ENCODE measurements around the gene UTP15. TPM values are rescaled to one million over a fixed set of nuclear protein-coding genes. Genes with fewer than 3 reads are reported as not detected.

The UTP15 gene
- total RNA-seq, 1 donor from 2014 or later: 32.4 TPM

DNA sequence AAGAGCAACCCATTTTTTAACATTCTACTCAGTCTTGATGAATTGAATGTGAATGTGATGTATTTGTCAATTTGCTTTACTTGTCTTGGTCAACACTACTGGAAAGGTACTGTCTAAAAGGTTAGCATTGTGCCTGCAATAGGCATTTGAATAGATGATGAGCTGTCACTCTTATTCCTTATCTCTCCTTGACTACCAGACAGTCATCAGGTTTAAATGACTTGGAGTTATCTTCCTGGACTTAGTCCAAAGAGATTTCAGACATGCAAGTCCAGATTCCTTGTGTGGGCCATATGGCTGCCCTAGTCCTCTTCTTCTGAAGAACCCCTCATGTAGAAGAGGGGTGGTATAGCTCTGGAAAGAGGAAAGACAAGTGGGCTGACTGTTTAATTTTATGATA lies 65.2 kb downstream of the UTP15 start:
- DNase-seq (ENCODE audit: low read depth, low spot score): no peak
- Mint-ChIP-seq H3K36me3 (ENCODE audit: low read depth) (no peaks in the 10 kb centered on the region), H3K4me1 (no peaks in the 10 kb centered on the region), H3K27ac (ENCODE audit: unreplicated experiment) (no peak overlapping the region), H3K9me3 (no peaks in the 10 kb centered on the region), H3K4me3 (no peak overlapping the region), H3K27me3 (ENCODE audit: low read depth) (peaks cover 61% of the 10 kb centered on the region)
- TF ChIP-seq, protein P1, sequence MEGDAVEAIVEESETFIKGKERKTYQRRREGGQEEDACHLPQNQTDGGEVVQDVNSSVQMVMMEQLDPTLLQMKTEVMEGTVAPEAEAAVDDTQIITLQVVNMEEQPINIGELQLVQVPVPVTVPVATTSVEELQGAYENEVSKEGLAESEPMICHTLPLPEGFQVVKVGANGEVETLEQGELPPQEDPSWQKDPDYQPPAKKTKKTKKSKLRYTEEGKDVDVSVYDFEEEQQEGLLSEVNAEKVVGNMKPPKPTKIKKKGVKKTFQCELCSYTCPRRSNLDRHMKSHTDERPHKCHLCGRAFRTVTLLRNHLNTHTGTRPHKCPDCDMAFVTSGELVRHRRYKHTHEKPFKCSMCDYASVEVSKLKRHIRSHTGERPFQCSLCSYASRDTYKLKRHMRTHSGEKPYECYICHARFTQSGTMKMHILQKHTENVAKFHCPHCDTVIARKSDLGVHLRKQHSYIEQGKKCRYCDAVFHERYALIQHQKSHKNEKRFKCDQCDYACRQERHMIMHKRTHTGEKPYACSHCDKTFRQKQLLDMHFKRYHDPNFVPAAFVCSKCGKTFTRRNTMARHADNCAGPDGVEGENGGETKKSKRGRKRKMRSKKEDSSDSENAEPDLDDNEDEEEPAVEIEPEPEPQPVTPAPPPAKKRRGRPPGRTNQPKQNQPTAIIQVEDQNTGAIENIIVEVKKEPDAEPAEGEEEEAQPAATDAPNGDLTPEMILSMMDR (conservative IDR thresholded peaks at IDR 0.05): no peak

DNA sequence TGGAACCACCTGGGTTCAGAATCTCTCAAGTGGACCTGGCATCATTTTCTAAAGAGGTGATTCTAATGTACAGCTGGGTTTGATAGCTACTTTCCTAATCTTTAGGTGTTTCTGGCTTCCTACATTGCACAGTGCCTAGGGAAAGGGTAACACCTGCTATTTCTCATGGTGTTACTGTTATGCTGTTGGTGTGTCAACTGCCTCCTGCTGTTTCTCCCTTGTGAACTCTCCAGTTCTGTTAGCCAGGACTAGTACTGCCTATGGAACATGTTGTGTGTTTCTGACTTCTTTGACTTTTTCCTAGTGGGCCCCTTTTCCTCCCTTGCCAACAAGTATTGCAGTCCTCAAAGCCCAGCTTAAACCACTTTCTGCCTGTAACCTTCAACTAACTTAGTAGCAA lies 66.0 kb downstream of the UTP15 start:
- Mint-ChIP-seq H3K27me3 (ENCODE audit: low read depth) (peaks cover 60% of the 10 kb centered on the region), H3K9me3 (no peaks in the 10 kb centered on the region), H3K4me1 (no peaks in the 10 kb centered on the region), H3K36me3 (ENCODE audit: low read depth) (no peaks in the 10 kb centered on the region), H3K27ac (ENCODE audit: unreplicated experiment) (no peak overlapping the region), H3K4me3 (no peak overlapping the region)
- TF ChIP-seq, protein P1 (conservative IDR thresholded peaks at IDR 0.05): no peak
- DNase-seq (ENCODE audit: low read depth, low spot score): no peak

Other genes with a start within 250 kb of the UTP15 start
- 0.28 and 0.39 TPM in 2 replicates for gene FOXD1, start 117.0 kb upstream of the UTP15 start, total RNA-seq
- gene BTF3, start 67.3 kb upstream of the UTP15 start, total RNA-seq: 589 and 641 TPM in 2 replicates
- gene ANKRA2, start 104 bp upstream of the UTP15 start, total RNA-seq: 14.0 and 17.1 TPM in 2 replicates
- gene ARHGEF28, start 60.5 kb downstream of the UTP15 start, total RNA-seq: 0.91 and 0.93 TPM in 2 replicates